NB4 (cell line): ENCODE data around the gene RIC1.
"Not testable (repeated sequence)": the region's sequence is repeated elsewhere in the genome, so short reads cannot be mapped to it uniquely, and the experiment has no call there.

Experiments used
- CTCF ChIP-seq: IDR thresholded peaks from one replicate; pipeline ENCODE4 v1.5.1; 2012; ENCODE audit warnings: low read depth, low read length
- MAX ChIP-seq: IDR thresholded peaks from 2 replicates; pipeline ENCODE4 v1.6.1; 2011; ENCODE audit warnings: low read depth, low read length
- POLR2A ChIP-seq: IDR thresholded peaks from 2 replicates; pipeline ENCODE4 v1.6.1; 2011; ENCODE audit warnings: mild to moderate bottlenecking; ENCODE audit not compliant: insufficient read length; ENCODE audit errors: extremely low read depth

- TF ChIP-seq CTCF, MAX, POLR2A: not testable (repeated sequence)
Measured at GRCh38 chr9:5581706-5582105, 47.2 kb upstream of the RIC1 start.
